Hepatocyte (in vitro differentiated cells): Measurements from ENCODE around the gene PGPEP1. TPM values are rescaled to one million over a fixed set of nuclear protein-coding genes. Genes with fewer than 3 reads are reported as not detected.
"Not testable (repeated sequence)": the region's sequence is repeated elsewhere in the genome, so short reads cannot be mapped to it uniquely, and the experiment has no call there.

Source experiments
- DNase-seq: peaks from one replicate; pipeline ENCODE4 v3.0.0-alpha.2; 2016; ENCODE audit warnings: low spot score
- H2AFZ ChIP-seq: fragments of 200-600 bp; sonication (generic); 2 replicates; pipeline ENCODE4 v1.6.0; 2016; ENCODE audit warnings: antibody characterized with exemption, mild to moderate bottlenecking
- H3K27ac ChIP-seq: fragments of 200-600 bp; sonication (generic); 2 replicates; pipeline ENCODE4 v1.5.1; 2016; ENCODE audit warnings: mild to moderate bottlenecking
- H3K27me3 ChIP-seq: fragments of 200-600 bp; sonication (generic); 2 replicates; pipeline ENCODE4 v1.6.1; 2016
- H3K36me3 ChIP-seq: fragments of 200-600 bp; sonication (generic); replicated peaks from 2 replicates; pipeline ENCODE4 v1.5.1; 2016; ENCODE audit warnings: low read depth; ENCODE audit not compliant: insufficient read depth
- H3K4me1 ChIP-seq: fragments of 200-600 bp; sonication (generic); 2 replicates; pipeline ENCODE4 v1.5.1; 2016; ENCODE audit warnings: mild to moderate bottlenecking, moderate library complexity; ENCODE audit not compliant: insufficient read depth
- H3K4me2 ChIP-seq: fragments of 200-600 bp; sonication (generic); 2 replicates; pipeline ENCODE4 v1.6.0; 2016
- H3K4me3 ChIP-seq: fragments of 200-600 bp; sonication (generic); 2 replicates; pipeline ENCODE4 v1.5.1; 2016; ENCODE audit warnings: mild to moderate bottlenecking
- H3K79me2 ChIP-seq: fragments of 200-600 bp; sonication (generic); 2 replicates; pipeline ENCODE4 v1.6.0; 2017; ENCODE audit warnings: mild to moderate bottlenecking
- H3K9me2 ChIP-seq: fragments of 200-600 bp; sonication (generic); replicated peaks from 2 replicates; pipeline ENCODE4 v1.6.0; 2017; ENCODE audit warnings: mild to moderate bottlenecking; ENCODE audit not compliant: insufficient read depth
- H3K9me3 ChIP-seq: fragments of 200-600 bp; sonication (generic); 2 replicates; pipeline ENCODE4 v1.5.1; 2016; ENCODE audit warnings: low read depth, mild to moderate bottlenecking
- H4K20me1 ChIP-seq: fragments of 200-600 bp; sonication (generic); 2 replicates; pipeline ENCODE4 v1.6.0; 2016; ENCODE audit warnings: mild to moderate bottlenecking; ENCODE audit not compliant: insufficient read depth, poor library complexity, severe bottlenecking
- CTCF ChIP-seq: fragments of 200-600 bp; sonication (generic); IDR thresholded peaks from 2 replicates; pipeline ENCODE4 v1.5.1; 2016; ENCODE audit warnings: antibody characterized with exemption, mild to moderate bottlenecking; ENCODE audit not compliant: poor library complexity
- EZH2 ChIP-seq: fragments of 200-600 bp; sonication (generic); IDR thresholded peaks from 2 replicates; pipeline ENCODE4 v1.6.1; 2016; ENCODE audit warnings: antibody characterized with exemption, mild to moderate bottlenecking, borderline replicate concordance
- EZH2phosphoT487 ChIP-seq: fragments of 200-600 bp; sonication (generic); IDR thresholded peaks from one replicate; pipeline ENCODE4 v1.6.1; 2018; ENCODE audit warnings: antibody characterized with exemption, mild to moderate bottlenecking, low read depth, moderate library complexity; ENCODE audit not compliant: unreplicated experiment, severe bottlenecking
- WGBS: methylation state at CpG from one replicate; pipeline ENCODE4 v1.1.6; 2016; ENCODE audit warnings: low lambda C conversion rate; ENCODE audit errors: missing lambda C conversion rate; 5-methylcytosine and 5-hydroxymethylcytosine counted together
- polyA plus RNA-seq: library from polyadenylated mRNA; unstranded; fragments of >200 nt; fragmentation: Nextera tagmentation; extraction: Ambion mirVana; gene quantifications from 2 replicates; pipeline ENCODE4 v1.2.1, GENCODE V29; 2016
- total RNA-seq: library from RNA; depleted of rRNA; stranded (reverse); fragments of >200 nt; gene quantifications from 2 replicates; pipeline ENCODE4 v1.2.3, GENCODE V29; 2014

PGPEP1 gene
- total and polyA plus RNA-seq, 2 experiments from 2014 or later = 26.8 to 36.1 TPM

- H3K4me1 ChIP-seq = peaks cover 23% of the 10 kb centered on the region
- H3K27me3 ChIP-seq = no peaks in the 10 kb centered on the region
- TF ChIP-seq EZH2 (no peak), CTCF (no peak), EZH2phosphoT487 (no peak)
- H3K9me3 ChIP-seq = no peaks in the 10 kb centered on the region
- 97% methylated on average over 17 of the region's 17 CpGs for WGBS
- H2AFZ ChIP-seq = no peak overlapping the region
- peaks cover 4% of the 10 kb centered on the region for H3K79me2 ChIP-seq
- H3K36me3 ChIP-seq = no peaks in the 10 kb centered on the region
- no peaks in the 10 kb centered on the region for H3K9me2 ChIP-seq
- no peak overlapping the region for H3K4me2 ChIP-seq
- peak overlapping the region; percentile 98 for H3K27ac ChIP-seq
- H3K4me3 ChIP-seq = no peak overlapping the region
- DNase-seq = no peak
- H4K20me1 ChIP-seq = no peaks in the 10 kb centered on the region
Measured at GRCh38 chr19:18362934-18363542, 22.6 kb downstream of the PGPEP1 start.

GRCh38 chr19:18363787-18364186 lies 23.4 kb downstream of the PGPEP1 start:
- Histone ChIP-seq H3K27me3 (no peaks in the 10 kb centered on the region), H3K79me2 (peaks cover 4% of the 10 kb centered on the region), H3K4me1 (peaks cover 23% of the 10 kb centered on the region), H3K4me3 (no peak overlapping the region), H3K4me2 (no peak overlapping the region), H3K27ac (peak overlapping the region; percentile 98), H2AFZ (no peak overlapping the region), H3K9me2 (no peaks in the 10 kb centered on the region), H3K9me3 (no peaks in the 10 kb centered on the region), H4K20me1 (no peaks in the 10 kb centered on the region), H3K36me3 (no peaks in the 10 kb centered on the region)
- 70% methylated on average over 6 of the region's 6 CpGs for WGBS
- DNase-seq = no peak
- no peak for TF ChIP-seq CTCF
- TF ChIP-seq EZH2 = no peak
- no peak for TF ChIP-seq EZH2phosphoT487

- not testable (repeated sequence) for H3K36me3 ChIP-seq, H4K20me1 ChIP-seq, H2AFZ ChIP-seq, H3K27me3 ChIP-seq, H3K9me3 ChIP-seq, H3K9me2 ChIP-seq, H3K79me2 ChIP-seq, H3K4me3 ChIP-seq, DNase-seq
- peak overlapping the region; percentile 66 for H3K4me2 ChIP-seq
- 58% methylated on average over 11 of the region's 11 CpGs for WGBS
- H3K27ac ChIP-seq = peak overlapping the region; percentile 98
- H3K4me1 ChIP-seq = peaks cover 23% of the 10 kb centered on the region
Measured at GRCh38 chr19:18364277-18364825, 24.0 kb downstream of the PGPEP1 start.

- no peaks in the 10 kb centered on the region for H3K36me3 ChIP-seq
- no peak for TF ChIP-seq CTCF
- no peak overlapping the region for H3K4me3 ChIP-seq
- H3K27me3 ChIP-seq = no peaks in the 10 kb centered on the region
- H3K9me2 ChIP-seq = no peaks in the 10 kb centered on the region
- 22% methylated on average over 11 of the region's 15 CpGs for WGBS
- H3K27ac ChIP-seq = peak overlapping the region; percentile 98
- no peaks in the 10 kb centered on the region for H3K9me3 ChIP-seq
- peak overlapping the region; percentile 66 for H3K4me2 ChIP-seq
- H2AFZ ChIP-seq = no peak overlapping the region
- H3K79me2 ChIP-seq = peaks cover 4% of the 10 kb centered on the region
- peak; percentile 94 for DNase-seq
- peaks cover 23% of the 10 kb centered on the region for H3K4me1 ChIP-seq
- no peaks in the 10 kb centered on the region for H4K20me1 ChIP-seq
Measured at GRCh38 chr19:18364826-18365528, 24.6 kb downstream of the PGPEP1 start.
